MG63 (cell line): ENCODE measurements around the gene C1QTNF8. TPM values are rescaled to one million over a fixed set of nuclear protein-coding genes. Genes with fewer than 3 reads are reported as not detected.

Experiments used
- DNase-seq: peaks from one replicate; pipeline ENCODE4 v3.0.0-alpha.2; 2020
- H3K27me3 ChIP-seq: fragments of 250-450 bp; sonication (Bioruptor Pico); 2 replicates; pipeline ENCODE4 v1.5.1; 2020; ENCODE audit warnings: mild to moderate bottlenecking, moderate library complexity
- H3K36me3 ChIP-seq: fragments of 250-450 bp; sonication (Bioruptor Pico); 2 replicates; pipeline ENCODE4 v1.5.1; 2020; ENCODE audit warnings: mild to moderate bottlenecking, moderate library complexity
- H3K4me3 ChIP-seq: fragments of 250-450 bp; sonication (Bioruptor Pico); 2 replicates; pipeline ENCODE4 v1.5.1; 2020; ENCODE audit warnings: mild to moderate bottlenecking, moderate library complexity
- H3K9me3 ChIP-seq: fragments of 250-450 bp; sonication (Bioruptor Pico); 2 replicates; pipeline ENCODE4 v1.5.1; 2020; ENCODE audit warnings: mild to moderate bottlenecking, moderate library complexity
- total RNA-seq: library from RNA; depleted of rRNA; stranded (reverse); fragments of >200 nt; shearing (Covaris generic); gene quantifications from 2 replicates; pipeline ENCODE4 v1.2.3, GENCODE V29; 2014; ENCODE audit warnings: low replicate concordance

The C1QTNF8 gene
- total RNA-seq, 1 experiment from 2014 or later, result not detected

- no peak overlapping the region for H3K4me3 ChIP-seq
These were observed 45.5 kb downstream of the C1QTNF8 start for GRCh38 chr16:1050516-1050915.

GRCh38 chr16:1049976-1050247, 46.1 kb downstream of the C1QTNF8 start:
- no peak overlapping the region for H3K4me3 ChIP-seq
- no peak for DNase-seq
- H3K36me3 ChIP-seq, result no peaks in the 10 kb centered on the region
- no peaks in the 10 kb centered on the region for H3K27me3 ChIP-seq
- no peaks in the 10 kb centered on the region for H3K9me3 ChIP-seq

More at GRCh38 chr16:1050516-1050915, 45.5 kb downstream of the C1QTNF8 start:
- Histone ChIP-seq H3K27me3 (no peaks in the 10 kb centered on the region), H3K9me3 (no peaks in the 10 kb centered on the region), H3K36me3 (no peaks in the 10 kb centered on the region)
- no peak for DNase-seq

- DNase-seq, result no peak
- H3K4me3 ChIP-seq, result no peak overlapping the region
- H3K36me3 ChIP-seq, result no peaks in the 10 kb centered on the region
- H3K9me3 ChIP-seq, result no peaks in the 10 kb centered on the region
- no peaks in the 10 kb centered on the region for H3K27me3 ChIP-seq
These were observed 46.7 kb downstream of the C1QTNF8 start for GRCh38 chr16:1049113-1049975.

GRCh38 chr16:1048442-1049112, 47.5 kb downstream of the C1QTNF8 start:
- Histone ChIP-seq H3K4me3 (no peak overlapping the region), H3K27me3 (peaks cover 2% of the 10 kb centered on the region; the same call in 1 of the 2 replicates), H3K9me3 (no peaks in the 10 kb centered on the region), H3K36me3 (no peaks in the 10 kb centered on the region)
- no peak for DNase-seq

- Histone ChIP-seq H3K36me3 (no peaks in the 10 kb centered on the region), H3K4me3 (no peak overlapping the region), H3K9me3 (no peaks in the 10 kb centered on the region), H3K27me3 (peaks cover 2% of the 10 kb centered on the region; the same call in 1 of the 2 replicates)
- DNase-seq, result no peak
These were observed 48.2 kb downstream of the C1QTNF8 start for GRCh38 chr16:1047801-1048200.

GRCh38 chr16:1047123-1047522, 48.9 kb downstream of the C1QTNF8 start:
- no peaks in the 10 kb centered on the region for H3K9me3 ChIP-seq
- H3K4me3 ChIP-seq, result no peak overlapping the region
- no peaks in the 10 kb centered on the region for H3K36me3 ChIP-seq
- DNase-seq, result no peak
- H3K27me3 ChIP-seq, result peaks cover 2% of the 10 kb centered on the region; the same call in 1 of the 2 replicates

- no peaks in the 10 kb centered on the region for H3K36me3 ChIP-seq
- peaks cover 2% of the 10 kb centered on the region; the same call in 1 of the 2 replicates for H3K27me3 ChIP-seq
- no peak for DNase-seq
- no peak overlapping the region for H3K4me3 ChIP-seq
- no peaks in the 10 kb centered on the region for H3K9me3 ChIP-seq
These were observed 49.8 kb downstream of the C1QTNF8 start for GRCh38 chr16:1045993-1046911.

GRCh38 chr16:1045310-1045992, 50.6 kb downstream of the C1QTNF8 start:
- Histone ChIP-seq H3K4me3 (no peak overlapping the region), H3K36me3 (no peaks in the 10 kb centered on the region), H3K27me3 (peaks cover 2% of the 10 kb centered on the region; the same call in 1 of the 2 replicates), H3K9me3 (no peaks in the 10 kb centered on the region)
- DNase-seq, result no peak

GRCh38 chr16:1044460-1045309, 51.4 kb downstream of the C1QTNF8 start:
- peaks cover 2% of the 10 kb centered on the region; the same call in 1 of the 2 replicates for H3K27me3 ChIP-seq
- no peak overlapping the region for H3K4me3 ChIP-seq
- no peaks in the 10 kb centered on the region for H3K9me3 ChIP-seq
- no peaks in the 10 kb centered on the region for H3K36me3 ChIP-seq
- DNase-seq, result no peak

- DNase-seq, result no peak
- H3K36me3 ChIP-seq, result no peaks in the 10 kb centered on the region
- peaks cover 2% of the 10 kb centered on the region; the same call in 1 of the 2 replicates for H3K27me3 ChIP-seq
- no peaks in the 10 kb centered on the region for H3K9me3 ChIP-seq
- H3K4me3 ChIP-seq, result no peak overlapping the region
These were observed 52.1 kb downstream of the C1QTNF8 start for GRCh38 chr16:1043881-1044451.

- no peak for DNase-seq
- no peaks in the 10 kb centered on the region for H3K36me3 ChIP-seq
- no peaks in the 10 kb centered on the region for H3K9me3 ChIP-seq
- H3K4me3 ChIP-seq, result no peak overlapping the region
- H3K27me3 ChIP-seq, result peaks cover 2% of the 10 kb centered on the region; the same call in 1 of the 2 replicates
These were observed 53.2 kb downstream of the C1QTNF8 start for GRCh38 chr16:1042866-1043265.

GRCh38 chr16:1042049-1042744, 53.8 kb downstream of the C1QTNF8 start:
- peaks cover 2% of the 10 kb centered on the region; the same call in 1 of the 2 replicates for H3K27me3 ChIP-seq
- H3K9me3 ChIP-seq, result no peaks in the 10 kb centered on the region
- H3K36me3 ChIP-seq, result no peaks in the 10 kb centered on the region
- no peak overlapping the region for H3K4me3 ChIP-seq
- no peak for DNase-seq

- Histone ChIP-seq H3K9me3 (no peaks in the 10 kb centered on the region), H3K4me3 (no peak overlapping the region), H3K36me3 (no peaks in the 10 kb centered on the region), H3K27me3 (peaks cover 2% of the 10 kb centered on the region; the same call in 1 of the 2 replicates)
- no peak for DNase-seq
These were observed 55.7 kb downstream of the C1QTNF8 start for GRCh38 chr16:1040346-1040745.

- no peak for DNase-seq
- no peak overlapping the region for H3K4me3 ChIP-seq
- H3K27me3 ChIP-seq, result peaks cover 2% of the 10 kb centered on the region; the same call in 1 of the 2 replicates
These were observed 56.3 kb downstream of the C1QTNF8 start for GRCh38 chr16:1039762-1040161.

GRCh38 chr16:1038932-1039331, 57.1 kb downstream of the C1QTNF8 start:
- Histone ChIP-seq H3K27me3 (peaks cover 2% of the 10 kb centered on the region; the same call in 1 of the 2 replicates), H3K4me3 (no peak overlapping the region), H3K9me3 (no peaks in the 10 kb centered on the region), H3K36me3 (no peaks in the 10 kb centered on the region)
- no peak for DNase-seq

More at GRCh38 chr16:1039762-1040161, 56.3 kb downstream of the C1QTNF8 start:
- Histone ChIP-seq H3K9me3 (no peaks in the 10 kb centered on the region), H3K36me3 (no peaks in the 10 kb centered on the region)
